Right lung (tissue), 5 donors: Measurements from ENCODE around the gene CDC42BPA. TPM values are rescaled to one million over a fixed set of nuclear protein-coding genes. Genes with fewer than 3 reads are reported as not detected.

Experiments used
- DNase-seq, 2 donors: peaks; one replicate each; pipeline ENCODE4 v3.0.0-alpha.2; 2013
- polyA plus RNA-seq, 5 donors: library from polyadenylated mRNA; unstranded; fragments of 120-200 nt; gene quantifications; one replicate each; pipeline versions ENCODE4 v1.2.1 to v1.2.3, GENCODE V29; 2013; ENCODE audit warnings: inconsistent platforms in 1 of 5, low replicate concordance in 1 of 5; ENCODE audit not compliant: insufficient read length in 5 of 5, insufficient read depth in 1 of 5

The CDC42BPA gene
- polyA plus RNA-seq, 5 donors: 31.8 to 45.8 (median 42.7) TPM

DNA sequence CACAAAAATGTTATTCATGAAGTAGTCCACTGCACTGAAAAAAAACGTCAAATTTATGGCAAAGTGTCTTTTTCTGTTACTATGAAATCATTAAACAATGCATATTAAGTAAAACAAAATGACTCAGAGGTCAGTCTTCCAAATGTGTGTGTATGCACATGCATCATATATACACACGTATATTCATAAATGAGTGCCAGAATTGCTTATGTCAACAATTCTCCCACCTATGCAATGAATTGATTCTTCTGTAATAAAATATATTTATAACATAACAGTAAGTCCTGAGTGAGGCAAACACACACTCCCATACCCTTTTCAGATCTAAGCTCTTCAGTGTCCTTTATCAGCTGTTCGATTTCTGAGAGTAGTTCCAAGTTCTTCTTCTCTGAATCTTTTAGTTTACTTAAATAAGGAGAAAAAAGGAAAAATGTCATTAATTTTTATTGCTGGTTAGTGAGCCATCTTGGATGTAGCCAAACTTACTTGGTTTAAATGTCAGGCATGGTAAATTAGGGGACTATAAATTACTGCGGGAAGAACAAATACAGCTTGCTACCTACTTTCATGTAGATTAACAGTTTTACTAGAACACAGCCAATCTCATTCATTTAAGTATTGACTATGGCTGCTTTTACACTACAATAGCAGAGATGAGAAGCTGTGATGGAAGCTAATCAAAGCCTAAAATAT is 246.3 kb downstream of the CDC42BPA start:
- no peak for DNase-seq

DNA sequence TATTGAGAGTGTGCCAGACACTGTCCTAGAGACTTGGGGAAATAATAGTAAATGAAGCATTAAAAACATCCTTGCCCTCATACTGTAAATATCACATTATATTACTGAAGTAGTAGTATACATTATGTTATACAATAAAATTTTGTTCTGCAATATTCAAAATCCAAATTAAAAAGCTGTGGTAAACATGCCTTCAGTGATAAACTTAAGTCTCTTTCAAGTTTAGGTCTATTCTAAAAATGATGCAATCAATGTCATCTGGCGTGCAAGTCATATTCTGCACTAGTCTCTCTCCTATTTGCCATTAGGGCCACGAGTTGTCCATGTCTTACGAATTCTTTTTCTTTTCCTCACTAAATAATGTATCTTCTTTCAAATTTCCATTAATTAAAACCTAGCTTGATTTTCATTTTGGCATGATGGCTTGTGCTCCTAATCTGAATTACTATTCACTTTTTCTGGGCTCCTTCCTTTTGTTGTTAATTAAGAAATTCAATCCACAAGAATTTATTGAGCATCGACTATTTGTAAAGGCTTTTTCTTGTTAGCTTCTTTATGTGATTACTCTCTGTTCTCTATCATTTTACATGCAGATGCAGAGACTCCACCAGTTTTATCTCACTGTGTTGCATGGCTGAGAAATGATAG is 247.5 kb downstream of the CDC42BPA start:
- no peak for DNase-seq

DNA sequence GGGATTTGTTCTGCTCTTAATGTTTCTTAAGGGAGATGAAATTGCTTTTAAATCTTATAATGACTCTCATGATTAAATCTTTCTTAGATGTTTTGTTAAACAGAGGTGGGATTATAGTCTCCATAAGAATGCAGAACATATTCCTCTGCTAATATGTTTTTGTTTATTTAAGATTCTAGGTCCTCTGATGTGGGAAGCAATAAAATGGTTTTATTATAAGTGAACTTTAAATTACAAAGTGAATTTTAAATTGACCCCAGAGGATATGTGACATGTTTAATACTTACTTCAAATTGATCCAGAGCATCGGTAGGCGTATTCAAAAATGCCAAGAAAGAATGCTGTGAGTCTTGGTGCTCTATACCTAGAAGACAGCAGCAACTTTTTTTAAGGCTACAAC is 248.8 kb downstream of the CDC42BPA start:
- no peak for DNase-seq

DNA sequence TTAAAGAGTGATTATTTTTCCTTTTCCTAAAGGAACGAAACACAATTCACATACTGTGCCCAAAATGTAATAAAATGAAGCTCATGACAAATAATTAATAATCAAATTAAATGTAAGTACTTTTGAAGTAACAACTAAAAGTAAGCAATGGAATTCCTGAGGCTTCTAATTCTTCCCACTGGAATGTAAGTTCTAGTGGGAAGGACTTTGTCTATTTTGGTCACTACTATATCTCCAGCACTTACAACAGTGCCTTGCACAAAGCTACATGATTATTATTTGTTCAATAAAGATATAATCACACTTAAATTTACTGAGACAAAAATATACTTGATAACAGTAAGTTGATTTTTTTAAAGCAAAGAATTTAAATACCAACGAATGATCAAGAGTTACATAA is 249.4 kb downstream of the CDC42BPA start:
- no peak for DNase-seq

- DNase-seq: no peak
These were observed 251.3 kb downstream of the CDC42BPA start for GRCh38 chr1:227066999-227067398.

DNA sequence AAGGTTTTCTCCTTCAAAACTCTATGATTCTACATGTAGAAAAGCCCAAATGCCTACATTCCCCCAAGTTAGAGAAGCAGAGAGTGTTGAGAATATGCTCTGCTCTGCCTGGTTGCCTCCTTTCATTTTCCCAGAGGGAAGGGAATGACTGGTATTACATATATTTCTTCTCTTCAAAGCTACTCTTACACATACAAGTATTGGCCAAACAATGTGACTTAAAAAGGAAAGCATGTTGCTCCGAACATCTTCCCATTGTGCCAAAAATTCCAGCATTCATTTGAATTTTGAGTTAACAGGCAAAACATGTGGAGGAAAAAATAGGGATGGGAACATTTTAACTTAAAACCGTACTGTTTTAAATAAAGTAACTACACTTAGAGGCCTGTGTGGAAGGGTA is 253.0 kb downstream of the CDC42BPA start:
- DNase-seq: no peak

DNA sequence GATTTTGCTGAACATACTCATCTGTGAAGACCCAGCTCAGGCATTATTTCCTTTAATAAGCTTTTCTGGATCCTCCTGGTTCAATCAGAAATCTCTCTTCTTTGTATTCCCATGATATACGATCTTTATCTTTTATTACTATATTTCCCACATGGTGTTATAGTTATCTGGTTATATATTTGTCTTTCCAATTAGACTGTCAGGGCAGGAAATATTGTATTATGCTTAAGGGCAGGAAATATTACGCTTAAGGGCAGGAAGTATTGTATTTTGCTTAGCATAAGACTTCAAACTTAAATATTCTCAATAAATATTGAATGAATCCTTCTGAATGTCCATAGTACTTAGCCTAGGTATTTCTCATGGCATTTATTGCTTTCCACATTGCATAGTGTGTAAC is 256.0 kb downstream of the CDC42BPA start:
- DNase-seq: no peak

- no peak for DNase-seq
These were observed 259.2 kb downstream of the CDC42BPA start for GRCh38 chr1:227059076-227059475.

GRCh38 chr1:227058321-227058751 is 260.0 kb downstream of the CDC42BPA start:
- DNase-seq: no peak

GRCh38 chr1:227049253-227049652 is 269.0 kb downstream of the CDC42BPA start:
- no peak for DNase-seq

DNA sequence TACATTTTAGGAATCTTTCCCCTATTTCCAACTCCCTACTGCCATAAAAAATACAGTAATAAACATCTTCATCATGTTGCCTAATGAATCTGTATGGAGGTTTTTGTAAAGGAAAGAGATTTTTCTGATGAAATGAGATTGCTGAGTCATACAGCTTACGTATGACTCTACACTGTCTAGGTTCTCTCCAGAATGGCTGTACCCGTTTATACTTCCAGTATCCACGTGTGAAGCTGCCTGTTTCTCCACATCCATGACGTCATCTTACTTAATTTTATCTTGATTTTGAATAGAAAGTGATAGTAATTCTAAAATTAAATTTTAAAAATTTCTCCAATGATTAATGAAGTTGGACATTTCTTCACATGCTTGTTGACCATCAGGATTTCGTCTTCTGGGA is 274.5 kb downstream of the CDC42BPA start:
- DNase-seq: no peak

GRCh38 chr1:227042292-227042691 is 276.0 kb downstream of the CDC42BPA start:
- DNase-seq: no peak

DNA sequence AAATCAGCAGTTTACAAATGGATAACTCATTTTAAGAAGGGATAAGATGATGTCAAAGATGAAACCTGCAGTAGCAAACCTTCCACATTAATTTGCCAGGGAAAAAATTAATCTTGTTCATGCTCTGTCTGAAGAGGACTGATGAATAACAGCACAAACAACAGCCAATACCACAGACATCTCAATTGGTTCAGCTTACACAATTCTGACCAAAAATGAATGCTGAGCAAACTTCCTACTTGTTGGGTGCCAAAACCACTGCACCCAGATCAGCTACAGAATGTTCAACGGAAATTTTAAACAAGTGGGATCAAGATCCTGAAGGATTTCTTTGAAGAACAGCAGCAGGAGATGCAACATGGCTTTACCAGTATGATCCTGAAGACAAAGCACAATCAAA is 279.9 kb downstream of the CDC42BPA start:
- DNase-seq: no peak

- DNase-seq: no peak
These were observed 281.2 kb downstream of the CDC42BPA start for GRCh38 chr1:227037121-227037520.

GRCh38 chr1:227035316-227035715 is 283.0 kb downstream of the CDC42BPA start:
- DNase-seq: no peak

- no peak for DNase-seq
These were observed 284.4 kb downstream of the CDC42BPA start for GRCh38 chr1:227033880-227034279.

DNA sequence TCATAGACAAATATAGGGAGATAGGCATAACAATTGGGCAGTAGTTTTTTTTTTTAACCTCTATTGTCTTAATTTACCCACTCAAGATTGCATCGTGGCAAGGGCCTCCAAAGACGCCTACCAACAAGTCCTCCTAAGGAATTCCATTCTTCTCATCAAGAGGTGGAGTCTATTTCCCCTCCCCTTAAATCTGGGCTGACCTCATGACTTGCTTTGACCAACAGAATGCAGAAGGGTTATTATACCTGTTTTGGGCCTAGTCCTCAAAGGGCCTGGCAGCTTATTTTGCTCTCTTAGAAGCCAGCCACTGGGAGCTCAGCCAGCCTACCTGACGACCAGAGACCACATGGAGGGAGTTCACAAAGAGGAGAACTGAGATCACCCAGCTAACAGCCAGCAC is 285.9 kb downstream of the CDC42BPA start:
- DNase-seq: no peak

GRCh38 chr1:227016990-227017389 is 301.3 kb downstream of the CDC42BPA start:
- DNase-seq: no peak

GRCh38 chr1:227010645-227011044 is 307.6 kb downstream of the CDC42BPA start:
- no peak for DNase-seq

DNA sequence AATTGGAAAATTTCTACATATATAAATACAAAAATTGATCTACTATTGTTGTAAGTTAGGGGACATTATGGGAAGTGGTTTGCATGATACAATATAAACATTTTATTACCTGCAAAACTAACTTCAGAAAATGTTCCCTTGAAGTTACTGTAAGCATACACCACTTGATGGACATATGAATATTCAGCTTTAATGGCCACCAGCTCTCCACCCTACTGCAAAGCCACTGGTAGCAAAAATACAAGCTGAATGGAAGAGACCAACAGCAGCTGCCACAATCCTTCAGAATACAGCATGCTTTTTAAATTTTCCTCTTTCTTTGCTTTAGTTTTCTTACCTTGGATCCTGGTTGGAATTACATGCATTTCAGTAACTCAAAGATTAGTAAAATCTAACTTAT is 308.4 kb downstream of the CDC42BPA start:
- DNase-seq: no peak

DNA sequence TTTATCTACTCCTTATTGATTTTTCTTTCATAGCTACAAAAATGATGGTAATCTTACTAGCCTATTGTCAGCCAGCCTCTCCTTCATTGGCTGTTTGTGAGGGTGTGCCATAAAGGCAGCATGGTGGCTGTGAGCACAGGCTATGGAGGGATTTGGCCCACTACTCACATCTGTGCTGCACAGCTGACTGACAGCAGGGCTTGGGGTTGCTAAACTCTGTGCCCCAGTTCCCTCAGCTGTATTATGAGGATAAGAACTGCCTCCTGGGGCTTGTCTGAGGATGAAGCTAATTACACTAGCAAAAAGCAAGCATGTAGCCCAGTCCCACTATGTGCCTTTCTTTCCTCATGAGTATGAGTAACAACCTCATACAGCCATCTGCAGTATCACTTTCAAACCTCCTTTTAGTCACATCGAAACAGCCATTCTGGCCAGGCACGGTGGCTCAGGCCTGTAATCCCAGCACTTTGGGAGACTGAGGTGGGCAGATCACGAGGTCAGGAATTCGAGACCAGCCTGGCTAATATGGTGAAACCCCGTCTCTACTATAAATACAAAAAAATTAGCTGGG is 312.0 kb downstream of the CDC42BPA start:
- DNase-seq: no peak

GRCh38 chr1:227004796-227005195 is 313.5 kb downstream of the CDC42BPA start:
- no peak for DNase-seq

DNA sequence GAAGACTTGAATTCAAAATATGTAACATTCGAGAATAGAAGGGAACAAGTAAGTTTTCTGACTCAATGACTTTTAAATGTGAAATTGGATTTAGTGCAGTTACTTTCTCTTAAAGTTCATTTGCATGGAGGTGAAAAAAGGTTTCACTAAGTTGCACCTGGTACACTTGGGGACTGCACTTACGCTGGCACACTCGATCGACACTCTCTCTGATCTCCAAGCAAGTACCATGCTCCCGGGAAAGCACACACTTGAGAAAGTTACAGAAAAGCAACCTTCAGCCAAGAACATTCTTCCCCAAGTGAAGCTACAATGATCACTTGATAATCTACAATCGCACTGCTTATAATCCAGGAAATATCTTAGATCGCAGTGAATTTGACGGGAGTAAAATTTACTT is 315.1 kb downstream of the CDC42BPA start:
- no peak for DNase-seq
